GM12891 (cell line): Measurements from ENCODE around the gene TSHZ1.

Source experiments
- POLR2A ChIP-seq: IDR thresholded peaks from 2 replicates; pipeline ENCODE4 v1.6.1; 2011; ENCODE audit warnings: low read depth, low read length, control low read depth
- POLR2AphosphoS5 ChIP-seq: IDR thresholded peaks from 2 replicates; pipeline ENCODE4 v1.6.1; 2011; ENCODE audit warnings: low read depth, low read length, control low read depth

- no peak for TF ChIP-seq POLR2A
- TF ChIP-seq POLR2AphosphoS5 = no peak
Observed at GRCh38 chr18:75211002-75211621, 515 bp downstream of the TSHZ1 start.
